Duodenal mucosa (tissue), 2 donors: ENCODE data around the gene SPSB1.

Source experiments
- H3K27ac ChIP-seq: one replicate; pipeline ENCODE4 v1.7.0; 2013; ENCODE audit warnings: low read depth, low read length
- H3K27me3 ChIP-seq, 2 donors: one replicate each; pipeline ENCODE4 v1.7.0; 2013; ENCODE audit warnings: low read length in 2 of 2, control low read depth in 1 of 2; ENCODE audit not compliant: insufficient read depth in 2 of 2, control insufficient read depth in 1 of 2
- H3K36me3 ChIP-seq, 2 donors: one replicate each; pipeline ENCODE4 v1.7.0; 2013; ENCODE audit warnings: low read length in 2 of 2, control low read depth in 1 of 2; ENCODE audit not compliant: insufficient read depth in 2 of 2, control insufficient read depth in 1 of 2
- H3K4me1 ChIP-seq, 2 donors: one replicate each; pipeline ENCODE4 v1.7.0; 2013; ENCODE audit warnings: low read length in 2 of 2, control low read depth in 1 of 2; ENCODE audit not compliant: insufficient read depth in 2 of 2, control insufficient read depth in 1 of 2
- H3K4me3 ChIP-seq, 2 donors: one replicate each; pipeline ENCODE4 v1.7.0; 2013; ENCODE audit warnings: low read length in 2 of 2, low read depth in 1 of 2
- H3K9ac ChIP-seq, 2 donors: one replicate each; pipeline ENCODE4 v1.7.0; 2013; ENCODE audit warnings: low read length in 2 of 2, low read depth in 1 of 2
- H3K9me3 ChIP-seq, 2 donors: one replicate each; pipeline ENCODE4 v1.7.0; 2013; ENCODE audit warnings: low read length in 2 of 2, control low read depth in 1 of 2; ENCODE audit not compliant: control insufficient read depth in 1 of 2

Gene SPSB1

DNA sequence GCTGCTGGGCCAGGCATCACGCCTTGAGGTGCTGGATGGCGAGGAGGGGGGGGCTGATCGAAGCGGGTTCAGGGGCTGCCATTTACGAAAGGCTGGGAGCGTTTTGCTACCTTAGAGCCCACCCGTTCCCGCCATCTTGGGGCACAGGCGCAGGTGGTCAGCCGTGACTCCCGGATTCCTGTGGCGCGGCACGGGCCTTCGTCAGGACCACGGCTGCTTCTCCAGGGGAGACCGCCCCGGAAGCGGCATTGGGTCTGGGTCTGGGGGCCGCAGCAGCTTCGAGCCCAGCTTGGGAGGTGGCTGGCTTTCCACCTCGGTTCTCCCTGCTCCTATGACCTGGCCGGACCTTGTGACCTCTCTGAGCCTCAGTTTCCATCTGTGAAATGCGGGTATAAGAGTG lies 23.8 kb downstream of the SPSB1 start:
- H3K4me3 ChIP-seq, result no peak overlapping the region
- peaks cover 49 to 50% of the 10 kb centered on the region in 2 donors for H3K4me1 ChIP-seq
- no peak overlapping the region for H3K27ac ChIP-seq
- H3K27me3 ChIP-seq, result no peaks in the 10 kb centered on the region
- H3K9ac ChIP-seq, result no peak overlapping the region
- H3K9me3 ChIP-seq, result no peaks in the 10 kb centered on the region
- H3K36me3 ChIP-seq, result peaks cover 10 to 12% of the 10 kb centered on the region in 2 donors

DNA sequence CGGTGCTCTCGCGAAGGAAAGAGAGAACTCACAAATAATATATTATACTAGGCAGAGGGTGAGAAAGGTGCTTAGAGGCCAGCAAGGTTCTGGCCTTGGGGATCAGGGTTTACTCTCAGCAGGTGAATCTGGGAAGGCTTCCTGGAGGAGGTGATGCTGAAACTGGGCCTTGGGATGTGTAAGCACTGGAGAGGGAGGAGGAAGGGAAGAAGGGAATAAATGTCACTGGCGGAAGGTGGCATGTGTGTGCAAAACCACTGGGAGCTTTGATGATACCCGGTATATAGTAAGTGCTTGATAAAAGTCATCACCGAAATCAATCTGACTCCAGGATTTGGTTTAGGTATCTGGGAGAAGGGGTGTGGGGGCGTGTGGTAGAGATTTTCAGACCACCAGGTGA lies 24.4 kb downstream of the SPSB1 start:
- Histone ChIP-seq H3K4me1 (peaks cover 54 to 56% of the 10 kb centered on the region in 2 donors), H3K27me3 (no peaks in the 10 kb centered on the region), H3K9me3 (no peaks in the 10 kb centered on the region), H3K9ac (no peak overlapping the region), H3K27ac (no peak overlapping the region), H3K36me3 (peaks cover 10 to 12% of the 10 kb centered on the region in 2 donors), H3K4me3 (no peak overlapping the region)

GRCh38 chr1:9317591-9318417 lies 25.1 kb downstream of the SPSB1 start:
- Histone ChIP-seq H3K36me3 (peaks cover 10 to 12% of the 10 kb centered on the region in 2 donors), H3K4me3 (no peak overlapping the region), H3K4me1 (peaks cover 60 to 62% of the 10 kb centered on the region in 2 donors), H3K27me3 (no peaks in the 10 kb centered on the region), H3K27ac (no peak overlapping the region), H3K9ac (no peak overlapping the region), H3K9me3 (no peaks in the 10 kb centered on the region)

GRCh38 chr1:9319208-9319788 lies 26.6 kb downstream of the SPSB1 start:
- H3K4me3 ChIP-seq, result peak overlapping the region; percentile 49 to 50
- peaks cover 62 to 65% of the 10 kb centered on the region in 2 donors for H3K4me1 ChIP-seq
- peaks cover 10 to 12% of the 10 kb centered on the region in 2 donors for H3K36me3 ChIP-seq
- H3K9me3 ChIP-seq, result no peaks in the 10 kb centered on the region
- peak overlapping the region in 1 of 2 donors; percentile 6 for H3K9ac ChIP-seq
- no peaks in the 10 kb centered on the region for H3K27me3 ChIP-seq
- H3K27ac ChIP-seq, result no peak overlapping the region

DNA sequence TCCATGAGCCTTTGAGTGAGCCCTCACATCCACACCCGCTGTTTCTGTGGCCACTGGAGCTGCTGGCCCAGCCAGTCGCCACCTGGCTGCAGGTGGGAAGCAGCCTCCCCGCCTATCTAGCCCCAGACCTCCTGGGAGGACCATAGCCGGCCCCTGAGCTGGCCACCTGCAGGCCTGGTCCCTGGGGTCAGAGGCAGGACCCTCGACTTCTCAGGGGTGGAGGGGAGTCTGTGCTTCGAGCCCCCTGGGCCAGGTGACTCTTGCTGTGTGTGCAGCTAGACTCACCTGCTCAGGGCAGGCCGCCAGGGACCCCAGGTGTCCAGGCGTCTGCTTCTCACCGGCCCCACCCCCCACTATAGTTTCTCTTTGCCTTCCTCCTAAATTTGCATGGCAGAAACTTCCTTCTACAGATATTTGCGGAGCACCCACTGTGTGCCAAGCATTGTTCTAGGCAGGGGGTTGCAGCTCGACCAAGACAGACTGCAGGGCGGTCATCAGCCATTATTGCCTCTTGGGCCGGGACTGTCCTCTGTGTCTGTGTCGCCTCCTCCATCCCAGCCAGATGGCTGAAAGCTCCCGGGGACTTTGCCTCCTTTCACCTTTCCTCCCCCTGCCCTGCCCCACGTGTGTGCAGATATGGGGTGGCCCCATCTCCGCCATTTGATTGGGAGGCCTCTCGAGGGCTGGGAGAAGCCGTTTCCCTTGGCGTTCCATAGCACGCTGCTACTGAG lies 27.3 kb downstream of the SPSB1 start:
- Histone ChIP-seq H3K4me1 (peaks cover 66 to 70% of the 10 kb centered on the region in 2 donors), H3K9me3 (no peaks in the 10 kb centered on the region), H3K27me3 (no peaks in the 10 kb centered on the region), H3K4me3 (peak overlapping the region; percentile 49 to 50), H3K27ac (no peak overlapping the region), H3K36me3 (peaks cover 10 to 12% of the 10 kb centered on the region in 2 donors), H3K9ac (peak overlapping the region in 1 of 2 donors; percentile 6)

GRCh38 chr1:9320520-9321479 lies 28.1 kb downstream of the SPSB1 start:
- Histone ChIP-seq H3K27me3 (no peaks in the 10 kb centered on the region), H3K4me3 (peak overlapping the region; percentile 16 to 49), H3K9me3 (no peaks in the 10 kb centered on the region), H3K36me3 (peaks cover 4 to 7% of the 10 kb centered on the region in 2 donors), H3K9ac (peak overlapping the region in 1 of 2 donors; percentile 16), H3K4me1 (peaks cover 66 to 70% of the 10 kb centered on the region in 2 donors), H3K27ac (no peak overlapping the region)

GRCh38 chr1:9321480-9321849 lies 28.8 kb downstream of the SPSB1 start:
- no peak overlapping the region for H3K27ac ChIP-seq
- H3K9me3 ChIP-seq, result no peaks in the 10 kb centered on the region
- no peaks in the 10 kb centered on the region for H3K27me3 ChIP-seq
- peaks cover 4 to 7% of the 10 kb centered on the region in 2 donors for H3K36me3 ChIP-seq
- H3K4me1 ChIP-seq, result peaks cover 68 to 74% of the 10 kb centered on the region in 2 donors
- H3K4me3 ChIP-seq, result peak overlapping the region in 1 of 2 donors; percentile 8
- H3K9ac ChIP-seq, result no peak overlapping the region

DNA sequence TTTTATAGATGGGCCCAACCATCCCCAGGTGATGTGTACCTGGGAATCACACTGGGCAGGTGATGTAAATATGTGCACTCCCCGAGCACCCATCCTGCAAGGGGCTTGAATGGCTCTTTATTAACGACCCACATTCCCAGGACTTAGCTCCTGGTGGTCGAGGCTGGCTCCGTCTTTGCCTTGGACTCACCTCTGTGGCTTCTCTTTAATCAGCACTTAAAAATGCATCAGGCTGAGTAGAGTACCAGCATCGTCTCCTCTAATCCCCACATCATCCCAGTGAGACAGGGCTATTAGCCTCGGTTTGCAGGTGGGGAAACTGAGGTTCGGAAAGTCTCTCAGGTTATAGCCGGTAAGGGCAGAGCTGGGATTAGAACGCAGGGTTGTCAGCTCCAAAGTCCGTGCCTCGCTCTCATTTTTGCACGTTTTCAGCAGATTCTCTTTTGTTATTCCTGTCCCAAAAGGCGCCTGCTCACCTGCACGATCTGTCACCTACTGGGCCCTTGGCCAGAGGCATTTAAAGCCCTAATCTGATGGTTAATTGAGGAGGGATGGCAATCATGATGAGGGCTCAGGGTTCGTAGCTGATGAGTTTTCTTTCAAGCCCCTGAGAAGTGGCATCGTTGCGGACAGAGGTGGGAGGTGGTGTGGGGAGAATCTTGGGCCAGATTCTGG lies 29.4 kb downstream of the SPSB1 start:
- Histone ChIP-seq H3K4me1 (peaks cover 73 to 75% of the 10 kb centered on the region in 2 donors), H3K27me3 (no peaks in the 10 kb centered on the region), H3K4me3 (no peak overlapping the region), H3K9me3 (no peaks in the 10 kb centered on the region), H3K9ac (no peak overlapping the region), H3K36me3 (peaks cover 3 to 4% of the 10 kb centered on the region in 2 donors), H3K27ac (no peak overlapping the region)

DNA sequence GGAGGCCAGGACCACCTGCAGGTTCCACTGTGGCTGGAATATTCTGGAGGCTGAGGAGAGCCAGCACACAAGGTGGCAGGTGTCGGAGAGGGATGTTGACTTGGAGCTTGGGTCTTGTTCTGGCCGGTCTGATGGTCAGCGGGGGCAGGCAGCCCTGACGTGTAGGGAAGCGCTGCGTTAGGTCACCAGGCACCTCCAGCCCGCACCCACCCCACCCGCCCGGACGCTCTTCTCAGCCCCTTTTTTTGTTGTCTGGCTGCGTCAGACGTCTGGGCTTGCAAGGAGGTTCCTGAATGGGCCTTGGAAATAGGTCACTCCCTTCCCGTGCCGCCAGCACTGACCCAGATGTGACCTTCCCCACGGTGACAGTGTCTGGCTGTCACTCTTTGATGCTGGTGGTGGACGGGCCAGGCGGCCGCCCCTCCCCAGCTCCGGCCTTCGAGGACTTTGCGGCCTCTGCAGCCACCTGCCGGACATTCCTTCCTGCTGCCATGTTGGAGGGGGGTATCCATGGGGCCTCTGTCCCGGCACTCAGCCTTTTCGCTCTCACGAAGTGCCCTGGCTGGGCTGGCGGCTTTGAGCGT lies 30.1 kb downstream of the SPSB1 start:
- Histone ChIP-seq H3K27ac (no peak overlapping the region), H3K4me3 (no peak overlapping the region), H3K27me3 (no peaks in the 10 kb centered on the region), H3K9me3 (no peaks in the 10 kb centered on the region), H3K4me1 (peaks cover 75 to 77% of the 10 kb centered on the region in 2 donors), H3K9ac (no peak overlapping the region), H3K36me3 (peaks cover 3 to 4% of the 10 kb centered on the region in 2 donors)
